HUES6 (cell line): Measurements from ENCODE around the gene PLRG1.

Source experiments
- H3K27ac ChIP-seq: 2 replicates; pipeline ENCODE4 v1.7.0; 2013; ENCODE audit warnings: low read depth, mild to moderate bottlenecking, low read length, inconsistent platforms
- H3K27me3 ChIP-seq: 2 replicates; pipeline ENCODE4 v1.6.1; 2013; ENCODE audit warnings: low read length; ENCODE audit not compliant: control insufficient read depth, insufficient read depth
- H3K36me3 ChIP-seq: 2 replicates; pipeline ENCODE4 v1.6.1; 2013; ENCODE audit warnings: low read length; ENCODE audit not compliant: control insufficient read depth, insufficient read depth
- H3K4me1 ChIP-seq: 2 replicates; pipeline ENCODE4 v1.6.1; 2013; ENCODE audit warnings: low read length; ENCODE audit not compliant: control insufficient read depth, insufficient read depth
- H3K4me3 ChIP-seq: 2 replicates; pipeline ENCODE4 v1.5.1; 2013; ENCODE audit warnings: low read depth, low read length
- H3K9ac ChIP-seq: one replicate; pipeline ENCODE4 v1.6.1; 2013; ENCODE audit warnings: mild to moderate bottlenecking, low read length
- H3K9me3 ChIP-seq: 2 replicates; pipeline ENCODE4 v1.6.1; 2013; ENCODE audit warnings: low read depth, low read length; ENCODE audit not compliant: control insufficient read depth, insufficient read depth

The PLRG1 gene

GRCh38 chr4:154586296-154587033 lies 36.3 kb upstream of the PLRG1 start:
- H3K4me1 ChIP-seq = peaks cover 8% of the 10 kb centered on the region
- H3K9ac ChIP-seq = no peak overlapping the region
- no peaks in the 10 kb centered on the region for H3K36me3 ChIP-seq
- H3K4me3 ChIP-seq = no peak overlapping the region
- H3K27me3 ChIP-seq = no peaks in the 10 kb centered on the region
- H3K9me3 ChIP-seq = no peaks in the 10 kb centered on the region
- H3K27ac ChIP-seq = no peak overlapping the region

- Histone ChIP-seq H3K4me1 (peaks cover 4% of the 10 kb centered on the region), H3K27ac (no peak overlapping the region), H3K36me3 (no peaks in the 10 kb centered on the region), H3K9me3 (no peaks in the 10 kb centered on the region), H3K27me3 (no peaks in the 10 kb centered on the region), H3K9ac (no peak overlapping the region), H3K4me3 (no peak overlapping the region)
These were observed 35.3 kb upstream of the PLRG1 start for GRCh38 chr4:154585369-154586018.

- H3K27me3 ChIP-seq = no peaks in the 10 kb centered on the region
- no peak overlapping the region for H3K27ac ChIP-seq
- no peak overlapping the region for H3K9ac ChIP-seq
- H3K4me1 ChIP-seq = peaks cover under 1% of the 10 kb centered on the region; the same call in 1 of the 2 replicates
- H3K36me3 ChIP-seq = no peaks in the 10 kb centered on the region
- no peaks in the 10 kb centered on the region for H3K9me3 ChIP-seq
- H3K4me3 ChIP-seq = no peak overlapping the region
These were observed 34.1 kb upstream of the PLRG1 start for GRCh38 chr4:154584259-154584658.

- no peaks in the 10 kb centered on the region for H3K4me1 ChIP-seq
- H3K4me3 ChIP-seq = no peak overlapping the region
These were observed 33.5 kb upstream of the PLRG1 start for GRCh38 chr4:154583677-154584076.

GRCh38 chr4:154583230-154583629 lies 33.0 kb upstream of the PLRG1 start:
- Histone ChIP-seq H3K27me3 (no peaks in the 10 kb centered on the region), H3K9me3 (no peaks in the 10 kb centered on the region), H3K4me1 (no peaks in the 10 kb centered on the region)

More at GRCh38 chr4:154583677-154584076, 33.5 kb upstream of the PLRG1 start:
- Histone ChIP-seq H3K9me3 (no peaks in the 10 kb centered on the region), H3K27me3 (no peaks in the 10 kb centered on the region), H3K9ac (no peak overlapping the region), H3K36me3 (no peaks in the 10 kb centered on the region), H3K27ac (no peak overlapping the region)

GRCh38 chr4:154582723-154583122 lies 32.5 kb upstream of the PLRG1 start:
- no peaks in the 10 kb centered on the region for H3K9me3 ChIP-seq
- no peak overlapping the region for H3K4me3 ChIP-seq
- no peak overlapping the region for H3K27ac ChIP-seq
- H3K9ac ChIP-seq = no peak overlapping the region
- H3K27me3 ChIP-seq = no peaks in the 10 kb centered on the region
- H3K4me1 ChIP-seq = no peaks in the 10 kb centered on the region
- no peaks in the 10 kb centered on the region for H3K36me3 ChIP-seq

More at GRCh38 chr4:154583230-154583629, 33.0 kb upstream of the PLRG1 start:
- Histone ChIP-seq H3K4me3 (no peak overlapping the region), H3K36me3 (no peaks in the 10 kb centered on the region), H3K9ac (no peak overlapping the region), H3K27ac (no peak overlapping the region)

GRCh38 chr4:154579927-154580326 lies 29.7 kb upstream of the PLRG1 start:
- H3K27ac ChIP-seq = no peak overlapping the region
- H3K4me3 ChIP-seq = no peak overlapping the region
- H3K9me3 ChIP-seq = no peaks in the 10 kb centered on the region
- no peaks in the 10 kb centered on the region for H3K27me3 ChIP-seq
- H3K9ac ChIP-seq = no peak overlapping the region
- no peaks in the 10 kb centered on the region for H3K36me3 ChIP-seq
- H3K4me1 ChIP-seq = no peaks in the 10 kb centered on the region

GRCh38 chr4:154578919-154579318 lies 28.7 kb upstream of the PLRG1 start:
- no peaks in the 10 kb centered on the region for H3K9me3 ChIP-seq
- no peaks in the 10 kb centered on the region for H3K27me3 ChIP-seq
- no peak overlapping the region for H3K9ac ChIP-seq
- H3K36me3 ChIP-seq = no peaks in the 10 kb centered on the region
- H3K4me1 ChIP-seq = no peaks in the 10 kb centered on the region
- H3K4me3 ChIP-seq = no peak overlapping the region
- no peak overlapping the region for H3K27ac ChIP-seq

- H3K9me3 ChIP-seq = no peaks in the 10 kb centered on the region
- H3K27me3 ChIP-seq = no peaks in the 10 kb centered on the region
- no peaks in the 10 kb centered on the region for H3K4me1 ChIP-seq
- H3K36me3 ChIP-seq = no peaks in the 10 kb centered on the region
- no peak overlapping the region for H3K9ac ChIP-seq
- H3K4me3 ChIP-seq = no peak overlapping the region
- H3K27ac ChIP-seq = no peak overlapping the region
These were observed 27.1 kb upstream of the PLRG1 start for GRCh38 chr4:154577324-154577723.

GRCh38 chr4:154574311-154574710 lies 24.1 kb upstream of the PLRG1 start:
- Histone ChIP-seq H3K9me3 (no peaks in the 10 kb centered on the region), H3K4me1 (no peaks in the 10 kb centered on the region), H3K27me3 (no peaks in the 10 kb centered on the region), H3K36me3 (no peaks in the 10 kb centered on the region), H3K9ac (no peak overlapping the region), H3K4me3 (no peak overlapping the region), H3K27ac (no peak overlapping the region)

GRCh38 chr4:154573190-154573870 lies 23.1 kb upstream of the PLRG1 start:
- H3K9me3 ChIP-seq = no peaks in the 10 kb centered on the region
- H3K4me1 ChIP-seq = no peaks in the 10 kb centered on the region
- H3K36me3 ChIP-seq = no peaks in the 10 kb centered on the region
- no peak overlapping the region for H3K4me3 ChIP-seq
- no peaks in the 10 kb centered on the region for H3K27me3 ChIP-seq
- no peak overlapping the region for H3K9ac ChIP-seq
- no peak overlapping the region for H3K27ac ChIP-seq
